A673 (cell line): ENCODE data around the gene GUK1.

Experiments
- EZH2 ChIP-seq: fragments of 200-600 bp; sonication (generic); IDR thresholded peaks from 2 replicates; pipeline ENCODE4 v1.6.1; 2017; ENCODE audit warnings: borderline replicate concordance, low read depth, mild to moderate bottlenecking, mixed read lengths, antibody characterized with exemption, low read length; ENCODE audit not compliant: poor library complexity, severe bottlenecking
- TF ChIP-seq, protein P1 (sequence below): fragments of 300-800, 200-600 bp; sonication (generic); conservative IDR thresholded peaks from 2 replicates; pipeline ENCODE4 v1.5.1; 2017; ENCODE audit warnings: low read depth, mild to moderate bottlenecking, antibody characterized with exemption, low read length, moderate library complexity, mixed read lengths

DNA sequence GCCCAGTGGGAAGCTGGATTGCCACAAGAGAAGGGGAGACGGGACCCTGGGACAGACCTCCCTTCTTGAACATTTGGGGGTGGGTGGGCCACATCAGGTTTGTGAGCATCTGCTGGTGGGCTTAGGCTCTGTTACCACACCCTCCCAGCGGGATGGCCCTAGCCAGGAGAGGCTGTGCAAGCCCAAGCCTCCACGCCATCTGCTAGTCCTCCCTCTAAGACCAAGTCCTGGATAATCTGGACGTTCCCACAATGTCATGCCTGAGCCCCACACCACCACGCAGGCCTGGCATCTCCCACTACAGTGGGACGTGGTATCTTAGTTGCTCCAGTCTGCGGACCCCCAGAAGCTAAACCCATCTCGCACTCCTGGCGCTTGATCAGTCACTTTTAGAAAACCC is 21.8 kb downstream of the GUK1 start:
- TF ChIP-seq, protein P1, sequence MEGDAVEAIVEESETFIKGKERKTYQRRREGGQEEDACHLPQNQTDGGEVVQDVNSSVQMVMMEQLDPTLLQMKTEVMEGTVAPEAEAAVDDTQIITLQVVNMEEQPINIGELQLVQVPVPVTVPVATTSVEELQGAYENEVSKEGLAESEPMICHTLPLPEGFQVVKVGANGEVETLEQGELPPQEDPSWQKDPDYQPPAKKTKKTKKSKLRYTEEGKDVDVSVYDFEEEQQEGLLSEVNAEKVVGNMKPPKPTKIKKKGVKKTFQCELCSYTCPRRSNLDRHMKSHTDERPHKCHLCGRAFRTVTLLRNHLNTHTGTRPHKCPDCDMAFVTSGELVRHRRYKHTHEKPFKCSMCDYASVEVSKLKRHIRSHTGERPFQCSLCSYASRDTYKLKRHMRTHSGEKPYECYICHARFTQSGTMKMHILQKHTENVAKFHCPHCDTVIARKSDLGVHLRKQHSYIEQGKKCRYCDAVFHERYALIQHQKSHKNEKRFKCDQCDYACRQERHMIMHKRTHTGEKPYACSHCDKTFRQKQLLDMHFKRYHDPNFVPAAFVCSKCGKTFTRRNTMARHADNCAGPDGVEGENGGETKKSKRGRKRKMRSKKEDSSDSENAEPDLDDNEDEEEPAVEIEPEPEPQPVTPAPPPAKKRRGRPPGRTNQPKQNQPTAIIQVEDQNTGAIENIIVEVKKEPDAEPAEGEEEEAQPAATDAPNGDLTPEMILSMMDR = no peak
- no peak for TF ChIP-seq EZH2
